Hematopoietic multipotent progenitor cell treated with erythropoietin and hydrocortisone succinate and interleukin-3 and kit ligand, for 17 days (in vitro differentiated cells): ENCODE measurements around the gene LRRC3.

Source experiments
- DNase-seq: peaks from one replicate; pipeline ENCODE4 v3.0.0-alpha.2; 2015; ENCODE audit warnings: low spot score

LRRC3 gene

GRCh38 chr21:44458971-44459711 is 3.8 kb downstream of the LRRC3 start:
- DNase-seq: no peak

GRCh38 chr21:44459712-44460440 is 4.6 kb downstream of the LRRC3 start:
- no peak for DNase-seq

GRCh38 chr21:44460441-44460755 is 5.1 kb downstream of the LRRC3 start:
- no peak for DNase-seq

DNA sequence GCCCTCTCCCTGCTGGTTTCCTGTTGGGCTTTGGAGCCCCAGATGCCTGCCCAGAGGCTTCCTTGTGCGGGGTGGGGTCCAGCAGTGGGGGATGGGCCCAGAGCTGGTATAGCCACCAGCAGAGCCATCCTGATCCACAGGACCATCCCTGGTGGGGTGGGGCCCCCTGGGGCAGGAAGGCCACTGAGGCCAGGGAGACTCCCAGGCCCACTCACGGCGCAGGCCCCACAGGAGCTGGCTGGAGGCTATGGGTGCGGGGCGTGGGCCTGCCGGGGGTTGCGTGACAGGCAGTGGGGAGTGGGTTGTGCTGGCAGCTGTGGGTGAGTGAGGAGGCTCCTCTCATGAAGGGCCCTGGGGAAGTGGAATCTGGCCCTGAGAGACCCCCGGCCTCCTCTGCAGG is 5.7 kb downstream of the LRRC3 start:
- no peak for DNase-seq

GRCh38 chr21:44461464-44462001 is 6.2 kb downstream of the LRRC3 start:
- DNase-seq: no peak

DNA sequence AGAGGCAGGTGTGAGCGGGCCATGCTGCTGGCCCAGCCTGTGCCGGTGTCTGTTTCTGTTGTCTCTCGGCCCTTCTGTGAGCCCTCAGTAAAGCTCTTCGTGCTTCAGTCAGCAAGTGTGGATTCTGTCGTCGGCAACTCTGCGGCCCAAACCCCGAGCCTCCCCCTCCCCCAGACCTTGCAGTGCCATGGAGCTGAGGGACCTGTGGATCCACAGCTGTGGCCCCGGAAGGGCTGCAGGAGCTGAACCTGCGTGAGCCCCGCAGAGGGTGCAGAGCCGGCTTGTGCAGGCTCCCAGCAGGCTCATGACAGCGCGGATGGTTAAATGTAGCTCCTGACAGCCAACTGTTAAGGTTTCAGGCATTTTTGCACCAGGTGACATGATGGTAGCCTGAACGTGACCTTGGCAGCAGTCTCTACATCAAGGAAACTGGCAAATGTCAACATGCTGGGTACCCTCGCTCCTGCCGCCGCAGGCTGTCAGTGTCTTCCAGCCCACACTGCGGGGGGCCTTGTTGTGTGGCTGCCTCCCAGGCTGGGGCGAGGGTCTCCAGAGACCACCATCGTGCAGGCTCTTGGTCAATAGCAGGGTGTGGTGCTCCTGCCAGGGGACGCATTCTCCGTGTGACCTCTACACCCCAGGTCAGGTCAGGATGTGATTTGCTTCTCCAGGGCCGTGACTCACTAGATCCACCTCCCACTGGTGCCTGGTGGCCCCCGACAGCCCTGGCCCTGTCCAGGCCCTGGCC is 7.0 kb downstream of the LRRC3 start:
- DNase-seq: no peak

DNA sequence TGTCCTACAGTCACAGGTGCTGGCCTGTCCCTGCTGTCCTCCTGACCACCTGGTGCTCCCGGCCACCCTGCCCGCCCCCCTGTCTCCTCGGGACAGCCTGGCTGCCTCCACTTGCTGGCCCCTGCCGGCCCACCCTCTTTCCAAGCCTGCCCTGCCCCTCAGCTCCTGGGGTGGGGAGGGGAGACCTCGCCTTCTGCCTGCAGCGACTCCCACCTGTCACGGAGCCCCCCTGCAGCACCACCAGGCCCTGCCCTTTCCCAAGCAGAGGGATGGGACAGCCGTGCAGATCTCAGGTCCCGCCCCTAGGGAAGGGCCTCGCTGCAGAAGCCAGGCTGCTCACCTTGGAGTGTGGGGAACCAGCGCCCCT is 7.5 kb downstream of the LRRC3 start:
- DNase-seq: no peak

GRCh38 chr21:44463724-44464123 is 8.4 kb downstream of the LRRC3 start:
- DNase-seq: no peak

DNA sequence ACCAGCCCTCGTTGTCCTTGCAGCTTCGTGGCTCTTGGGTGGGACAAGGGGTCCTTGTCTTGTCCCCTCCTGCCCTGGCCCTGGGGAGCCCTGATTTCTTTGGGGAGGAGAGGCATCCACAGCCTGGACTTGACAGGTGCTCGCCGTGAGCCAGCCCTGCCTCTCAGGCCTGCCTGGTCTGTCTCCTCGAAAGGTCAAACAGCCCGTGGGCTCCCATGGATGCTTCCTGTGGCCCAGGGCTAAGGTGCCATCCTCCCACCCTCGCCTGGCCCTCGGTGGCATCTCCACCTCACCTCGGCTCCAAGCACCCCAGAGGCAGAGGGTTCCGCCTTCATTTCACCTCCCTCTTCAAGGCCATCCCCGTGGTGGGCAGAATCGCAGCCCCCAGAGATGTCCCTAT is 9.0 kb downstream of the LRRC3 start:
- no peak for DNase-seq

GRCh38 chr21:44466351-44466954 is 11.1 kb downstream of the LRRC3 start:
- no peak for DNase-seq

- no peak for DNase-seq
These were observed 11.9 kb downstream of the LRRC3 start for GRCh38 chr21:44466996-44467858.

GRCh38 chr21:44467859-44468195 is 12.5 kb downstream of the LRRC3 start:
- no peak for DNase-seq

DNA sequence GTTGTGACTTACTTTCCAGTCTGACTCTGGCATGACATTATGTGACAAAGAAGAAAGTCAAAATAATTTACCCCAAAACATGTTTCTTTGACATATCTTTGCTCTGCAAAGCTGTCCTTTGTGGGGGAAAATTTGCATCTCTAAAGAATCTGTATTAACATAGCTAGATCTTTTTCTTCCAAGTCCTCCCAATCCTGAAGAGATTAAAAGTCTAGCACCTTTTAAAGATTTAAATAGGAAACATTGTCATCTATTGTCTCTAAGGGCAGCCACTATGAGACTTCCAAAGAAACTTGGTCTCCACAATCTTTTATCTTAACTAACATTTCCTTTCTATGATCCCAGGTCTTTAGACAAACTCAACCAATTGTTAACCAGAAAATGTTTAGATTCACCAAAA is 16.0 kb downstream of the LRRC3 start:
- no peak for DNase-seq

DNA sequence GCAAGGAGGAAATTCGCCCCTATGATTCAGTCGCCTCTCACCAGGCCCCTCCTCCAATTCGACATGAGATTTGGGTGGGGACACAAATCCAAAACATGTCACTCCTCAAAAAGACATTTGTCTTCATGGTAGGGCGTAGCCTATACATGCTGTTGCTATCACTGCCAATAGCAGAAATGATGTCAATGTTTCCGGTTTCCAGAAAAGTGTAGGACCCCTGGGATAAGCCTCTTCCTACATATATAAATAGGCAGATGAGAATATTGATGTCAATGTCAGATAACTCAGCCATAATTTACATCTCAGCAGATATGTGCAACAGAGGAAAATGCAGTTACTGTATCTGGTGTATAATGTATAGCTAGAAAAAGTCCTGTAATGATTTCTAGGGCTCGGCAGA is 16.7 kb downstream of the LRRC3 start:
- DNase-seq: no peak

DNA sequence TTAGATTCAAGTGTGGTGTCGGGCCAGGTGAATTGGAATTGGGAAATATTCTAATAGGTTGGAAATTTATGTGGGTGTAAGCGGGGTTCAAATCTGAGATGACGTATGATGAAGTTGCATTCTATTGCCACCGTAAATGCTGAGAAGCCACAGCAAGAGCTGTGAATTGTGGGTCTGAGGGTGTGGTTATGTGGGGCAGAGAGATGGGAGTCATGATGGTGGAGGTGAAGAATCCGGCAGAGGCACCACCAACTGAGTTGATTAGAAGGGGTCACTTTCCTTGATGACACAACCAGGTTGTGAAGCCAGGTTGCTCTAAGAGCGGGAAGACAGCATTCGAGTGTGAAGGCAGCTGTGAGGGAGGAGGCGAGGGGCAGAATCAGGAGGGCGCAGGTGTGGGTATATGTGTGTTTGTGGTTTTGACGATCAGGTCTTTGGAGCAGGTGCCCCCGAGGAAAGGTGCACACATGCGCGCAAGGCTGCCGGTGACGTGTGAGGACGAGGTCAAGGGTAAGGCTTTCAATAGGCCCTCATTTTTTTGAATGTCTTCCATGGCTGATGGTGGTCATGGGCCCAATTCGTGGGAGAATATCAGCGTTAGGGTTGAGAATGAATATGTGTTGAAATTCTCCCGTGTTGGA is 18.7 kb downstream of the LRRC3 start:
- DNase-seq: no peak

DNA sequence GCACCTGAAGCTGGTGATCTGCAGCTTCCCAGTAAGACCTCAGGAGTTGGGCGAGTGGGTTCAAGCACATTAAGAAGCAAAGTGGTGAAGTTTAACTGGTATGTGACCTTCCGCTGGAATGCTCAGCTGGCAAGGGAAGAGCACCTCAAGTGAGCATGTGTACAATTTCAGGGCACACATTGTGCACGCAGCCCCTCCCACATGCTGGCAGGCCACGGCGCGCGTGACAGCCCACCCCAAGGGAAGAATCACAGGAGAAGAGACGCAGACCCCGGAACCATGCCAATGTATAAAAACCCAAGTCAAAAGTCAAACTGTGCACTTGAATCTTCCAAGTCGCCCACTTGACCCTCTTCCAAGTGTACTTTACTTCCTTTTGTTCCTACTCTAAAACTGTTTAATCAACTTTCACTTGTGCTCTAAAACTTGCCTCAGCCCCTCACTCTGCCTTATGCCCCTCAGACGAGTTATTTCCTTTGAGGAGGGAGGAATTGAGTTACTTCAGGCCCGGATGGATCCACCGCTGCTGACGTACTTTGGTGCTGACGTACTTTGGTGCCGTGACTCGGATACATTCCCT is 20.0 kb downstream of the LRRC3 start:
- no peak for DNase-seq

GRCh38 chr21:44477131-44477530 is 21.8 kb downstream of the LRRC3 start:
- no peak for DNase-seq

DNA sequence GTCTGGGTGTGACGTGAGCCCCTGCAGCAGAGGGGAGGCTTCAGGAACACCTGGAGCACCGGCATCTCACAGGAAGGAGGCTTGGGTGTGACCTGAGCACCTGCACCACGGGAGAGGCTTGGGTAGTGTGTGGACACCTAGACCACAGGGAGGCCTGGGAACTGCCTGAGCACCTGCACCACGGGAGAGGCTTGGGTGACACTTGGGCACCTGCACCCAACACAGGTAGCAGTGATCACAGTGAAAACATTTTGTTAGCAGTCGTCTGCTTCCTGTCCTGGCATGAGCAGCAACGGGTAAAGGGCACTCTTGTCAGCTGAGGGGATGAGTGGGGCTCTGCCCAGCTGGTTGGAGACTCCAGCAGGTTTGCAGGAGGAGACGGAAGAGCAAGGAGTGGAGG is 22.4 kb downstream of the LRRC3 start:
- DNase-seq: no peak

DNA sequence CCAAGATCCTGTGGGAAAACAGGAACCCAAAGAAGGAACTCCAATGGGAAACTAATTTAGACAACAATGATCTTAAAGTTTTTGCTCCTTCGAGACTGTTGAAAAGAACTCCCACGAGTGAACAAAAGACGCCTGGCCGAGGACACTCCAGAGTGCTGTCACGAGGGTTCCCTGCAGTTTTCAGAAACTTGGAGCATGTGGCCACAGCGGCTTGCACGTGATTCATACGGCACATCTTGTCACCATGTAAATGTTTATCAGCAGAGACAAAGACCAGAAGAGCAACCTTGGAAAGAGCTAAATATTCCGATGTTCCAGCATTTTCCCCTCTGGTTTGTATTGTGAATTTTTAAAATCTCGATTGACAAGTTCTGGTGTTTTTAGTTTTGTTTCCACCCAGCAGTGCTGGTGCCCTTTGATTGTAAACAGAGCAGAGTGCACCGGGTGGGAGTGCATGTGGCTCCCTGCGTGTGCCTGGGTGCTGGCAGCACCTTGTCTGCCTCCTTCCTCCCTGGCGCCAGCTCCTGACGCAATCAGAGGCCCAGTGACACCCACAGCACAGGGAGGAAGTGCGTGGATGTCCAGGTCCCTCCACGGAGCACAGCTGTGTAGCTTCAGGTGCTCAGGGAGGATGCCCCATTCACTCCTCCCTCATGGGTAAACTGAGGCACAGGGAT is 23.0 kb downstream of the LRRC3 start:
- no peak for DNase-seq

DNA sequence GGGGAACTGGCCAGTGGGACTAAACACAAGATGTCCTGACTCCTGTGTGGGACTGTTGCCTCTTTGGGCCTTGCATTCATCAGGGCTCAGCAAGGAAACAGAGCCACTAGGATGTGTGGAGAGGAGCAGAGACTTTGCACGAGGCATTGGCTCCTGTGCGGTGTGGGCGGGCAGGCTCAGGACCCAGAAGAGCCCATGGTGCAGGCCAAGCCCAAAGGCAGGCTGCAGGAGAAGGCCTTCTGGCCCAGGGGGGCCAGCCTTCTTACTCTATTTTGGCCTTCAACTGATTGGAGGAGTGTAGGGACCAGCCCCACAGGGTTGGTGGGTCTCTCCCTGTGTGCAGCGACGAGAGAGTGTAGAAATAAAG is 23.5 kb downstream of the LRRC3 start:
- no peak for DNase-seq
